ENCODE measurements around the gene OOEP.

The OOEP gene

GRCh38 chr6:73364121-73364520 is 5.6 kb downstream of the OOEP start:
- no peak for DNase-seq

- no peak for DNase-seq
Measured at GRCh38 chr6:73363537-73363875, 6.2 kb downstream of the OOEP start.

GRCh38 chr6:73362869-73363536 is 6.7 kb downstream of the OOEP start:
- DNase-seq: no peak

GRCh38 chr6:73362358-73362757 is 7.3 kb downstream of the OOEP start, which contains the start of gene KHDC3L:
Gene KHDC3L, plus strand, starts transcription at chr6:73362658. Its CDS starts 72 bp downstream, at chr6:73362730.
- no peak for DNase-seq

- no peak for DNase-seq
Measured at GRCh38 chr6:73353636-73354593, 15.8 kb downstream of the OOEP start, which contains the start of gene DPPA5. Gene DPPA5, minus strand, starts transcription at chr6:73354276. Its CDS starts 51 bp downstream, at chr6:73354225.

GRCh38 chr6:73349311-73349710 is 20.4 kb downstream of the OOEP start:
- DNase-seq: no peak

- DNase-seq: no peak
Measured at GRCh38 chr6:73348550-73349204, 21.0 kb downstream of the OOEP start.

- no peak for DNase-seq
Measured at GRCh38 chr6:73343164-73343563, 26.5 kb downstream of the OOEP start.

GRCh38 chr6:73342174-73342573 is 27.5 kb downstream of the OOEP start:
- DNase-seq: no peak

- no peak for DNase-seq
Measured at GRCh38 chr6:73341335-73341734, 28.4 kb downstream of the OOEP start.

GRCh38 chr6:73340048-73340447 is 29.6 kb downstream of the OOEP start:
- no peak for DNase-seq

GRCh38 chr6:73339340-73339739 is 30.4 kb downstream of the OOEP start:
- DNase-seq: no peak

GRCh38 chr6:73329201-73329600 is 40.5 kb downstream of the OOEP start:
- DNase-seq: no peak

- no peak for DNase-seq
Measured at GRCh38 chr6:73328790-73329189, 40.9 kb downstream of the OOEP start.

GRCh38 chr6:73325656-73326055 is 44.0 kb downstream of the OOEP start:
- no peak for DNase-seq

- DNase-seq: no peak
Measured at GRCh38 chr6:73323323-73323722, 46.4 kb downstream of the OOEP start.

Measured in NCI-H526 (cell line).